ENCODE measurements around the gene CHMP4B. TPM values are rescaled to one million over a fixed set of nuclear protein-coding genes. Genes with fewer than 3 reads are reported as not detected.

CHMP4B gene
- polyA plus RNA-seq, 2 of the 4 experiments (the other 2 are of a cell fraction) = 81.3 to 104 TPM

GRCh38 chr20:33761698-33762250 is 49.4 kb upstream of the CHMP4B start:
- Histone ChIP-seq H3K4me1 (no peaks in the 10 kb centered on the region), H3K9me3 (peaks cover 13% of the 10 kb centered on the region), H3K27ac (no peak overlapping the region), H3K4me2 (no peak overlapping the region), H3K4me3 (no peak overlapping the region)
- TF ChIP-seq CHD2 (IDR thresholded peaks at IDR 0.05; ENCODE audit: low read length, partially characterized antibody) = no peak
- TF ChIP-seq REST (IDR thresholded peaks at IDR 0.05) = no peak
- no peak for TF ChIP-seq FOXS1 (CRISPR knock-in tag; IDR thresholded peaks at IDR 0.05)
- TF ChIP-seq ZFP36 (IDR thresholded peaks at IDR 0.05; ENCODE audit: borderline replicate concordance, partially characterized antibody) = peak; percentile 8
- no peak for TF ChIP-seq JUN (IDR thresholded peaks at IDR 0.05)
- FAIRE-seq = no peak
- ChIA-PET CTCF (interaction anchor here (1.3 kb wide), 1 partner anchor 31 kb away, joined by 3 read pairs; no protein-coding TSS in a partner anchor), POLR2A (no interaction called here)
- no peak for ATAC-seq
- DNase-seq (ENCODE audit: low read depth in 1 of 2, low spot score in 1 of 2) = no peak
- whole genome bisulfite sequencing (ENCODE audit: missing lambda C conversion rate) = 94% methylated on average over 13 of the region's 13 CpGs

- TF ChIP-seq NPAS2 (CRISPR knock-in tag; IDR thresholded peaks at IDR 0.05; ENCODE audit: borderline replicate concordance) (no peak), ZNF302 (CRISPR knock-in tag; IDR thresholded peaks at IDR 0.05) (no peak), REST (IDR thresholded peaks at IDR 0.05) (no peak)
- POLR2A ChIA-PET = no interaction called here
- Histone ChIP-seq H3K4me2 (no peak overlapping the region), H3K4me1 (no peaks in the 10 kb centered on the region), H3K9me3 (no peaks in the 10 kb centered on the region), H3K4me3 (no peak overlapping the region), H3K27ac (no peak overlapping the region)
- FAIRE-seq (no peak), ATAC-seq (no peak), DNase-seq (ENCODE audit: low read depth in 1 of 2, low spot score in 1 of 2) (no peak)
- 75% methylated on average over 2 of the region's 2 CpGs for WGBS (ENCODE audit: missing lambda C conversion rate)
- CTCF ChIA-PET = no interaction called here
Measured at GRCh38 chr20:33765099-33765498, 46.0 kb upstream of the CHMP4B start.

DNA sequence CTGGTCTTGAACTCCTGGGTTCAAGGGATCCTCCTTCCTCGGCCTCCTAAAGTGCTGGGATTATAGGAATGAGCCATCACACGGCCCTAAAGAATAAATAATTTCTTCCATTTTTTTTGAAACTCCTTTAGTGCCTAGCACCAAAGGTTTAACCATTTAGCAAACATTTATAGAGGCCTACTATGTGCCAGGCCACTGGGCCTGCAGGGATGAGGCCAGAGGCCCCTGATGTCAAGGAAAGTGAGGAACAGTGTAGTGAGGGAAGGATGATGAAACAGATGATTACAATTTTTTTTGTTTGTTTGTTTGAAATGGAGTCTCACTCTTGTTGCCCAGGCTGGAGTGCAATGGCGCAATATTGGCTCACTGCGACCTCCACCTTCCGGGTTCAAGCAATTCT is 45.6 kb upstream of the CHMP4B start:
- no peak for TF ChIP-seq HES2 (IDR thresholded peaks at IDR 0.05)
- TF ChIP-seq MAX (IDR thresholded peaks at IDR 0.05) = no peak
- TF ChIP-seq E2F6 (IDR thresholded peaks at IDR 0.05; ENCODE audit: borderline replicate concordance, low read depth) = no peak
- TF ChIP-seq BCL3 (IDR thresholded peaks at IDR 0.05) = no peak
- TF ChIP-seq ZC3H11A (IDR thresholded peaks at IDR 0.05) = no peak
- no peak for TF ChIP-seq EHMT2 (IDR thresholded peaks at IDR 0.05; ENCODE audit: low read depth)
- no peak for TF ChIP-seq ESRRA (IDR thresholded peaks at IDR 0.05; ENCODE audit: borderline replicate concordance, low read length)
- TF ChIP-seq MAZ (IDR thresholded peaks at IDR 0.05; ENCODE audit: borderline replicate concordance, low read depth, low read length) = no peak
- no peak for TF ChIP-seq FOXS1 (CRISPR knock-in tag; IDR thresholded peaks at IDR 0.05)
- TF ChIP-seq CEBPB (IDR thresholded peaks at IDR 0.05) = no peak
- TF ChIP-seq CBX8 (IDR thresholded peaks at IDR 0.05) = no peak
- TF ChIP-seq, protein P1, sequence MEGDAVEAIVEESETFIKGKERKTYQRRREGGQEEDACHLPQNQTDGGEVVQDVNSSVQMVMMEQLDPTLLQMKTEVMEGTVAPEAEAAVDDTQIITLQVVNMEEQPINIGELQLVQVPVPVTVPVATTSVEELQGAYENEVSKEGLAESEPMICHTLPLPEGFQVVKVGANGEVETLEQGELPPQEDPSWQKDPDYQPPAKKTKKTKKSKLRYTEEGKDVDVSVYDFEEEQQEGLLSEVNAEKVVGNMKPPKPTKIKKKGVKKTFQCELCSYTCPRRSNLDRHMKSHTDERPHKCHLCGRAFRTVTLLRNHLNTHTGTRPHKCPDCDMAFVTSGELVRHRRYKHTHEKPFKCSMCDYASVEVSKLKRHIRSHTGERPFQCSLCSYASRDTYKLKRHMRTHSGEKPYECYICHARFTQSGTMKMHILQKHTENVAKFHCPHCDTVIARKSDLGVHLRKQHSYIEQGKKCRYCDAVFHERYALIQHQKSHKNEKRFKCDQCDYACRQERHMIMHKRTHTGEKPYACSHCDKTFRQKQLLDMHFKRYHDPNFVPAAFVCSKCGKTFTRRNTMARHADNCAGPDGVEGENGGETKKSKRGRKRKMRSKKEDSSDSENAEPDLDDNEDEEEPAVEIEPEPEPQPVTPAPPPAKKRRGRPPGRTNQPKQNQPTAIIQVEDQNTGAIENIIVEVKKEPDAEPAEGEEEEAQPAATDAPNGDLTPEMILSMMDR (IDR thresholded peaks at IDR 0.05) = no peak
- no peak for TF ChIP-seq CHD4 (IDR thresholded peaks at IDR 0.05; ENCODE audit: borderline replicate concordance)
- Histone ChIP-seq H3K27ac (no peak overlapping the region), H3K4me2 (no peak overlapping the region), H3K4me3 (no peak overlapping the region), H3K4me1 (no peaks in the 10 kb centered on the region), H3K9me3 (no peaks in the 10 kb centered on the region)
- FAIRE-seq = no peak
- ATAC-seq = no peak
- POLR2A ChIA-PET = no interaction called here
- no peak for DNase-seq (ENCODE audit: low read depth in 1 of 2, low spot score in 1 of 2)
- CTCF ChIA-PET = no interaction called here
- 85% methylated on average over 5 of the region's 5 CpGs for WGBS (ENCODE audit: missing lambda C conversion rate)
